HepG2 (cell line): ENCODE results near the gene HBS1L. TPM values are rescaled to one million over a fixed set of nuclear protein-coding genes. Genes with fewer than 3 reads are reported as not detected.

ENCODE experiments used
- ATAC-seq: fragments of 200-7000 bp; cut with Tn5 transposase; 3 replicates; pipeline ENCODE4 v1.9.1; 2020; ENCODE audit warnings: mild to moderate bottlenecking, moderate library complexity
- BruUV-seq: library from RNA; stranded (reverse); fragments of 400-500 nt; replicated peaks from 2 replicates; lab custom pipeline; 2021; lab: Mats Ljungman, UMichigan
- CTCF ChIA-PET: fragments of 300-600 bp; formaldehyde crosslinking; extraction: SDS; loops from one replicate; lab custom pipeline; 2021; ENCODE audit warnings: low total read pairs, inconsistent platforms, low intra/inter-chr PET ratio; lab: Yijun Ruan, JAX
- POLR2A ChIA-PET: fragments of 350-600 bp; sonication (Branson Sonifier 250); formaldehyde crosslinking; loops from one replicate; lab custom pipeline; 2020; ENCODE audit warnings: antibody characterized with exemption, inconsistent platforms; lab: Yijun Ruan, JAX
- DNase-seq: peaks from one replicate; pipeline ENCODE4 v3.0.0-alpha.2; 2015; ENCODE audit warnings: low spot score
- FAIRE-seq: peaks from 3 replicates; lab custom pipeline; 2011; peaks lifted over from hg19 to GRCh38; lab: Jason Lieb, UNC
- H2AFZ ChIP-seq: one replicate; pipeline ENCODE4 v1.6.1; 2011; ENCODE audit warnings: low read length, inconsistent platforms
- H3K27ac ChIP-seq: fragments of 300-600 bp; 3 replicates; pipeline ENCODE4 v1.8.0; 2011; ENCODE audit warnings: mixed run types, mild to moderate bottlenecking, mixed read lengths, low read length, inconsistent platforms; ENCODE audit not compliant: insufficient read depth; ENCODE audit errors: extremely low read length
- H3K27me3 ChIP-seq, 2 experiments: fragments of 200-600 bp in 1 of 2; 2 replicates in 1 of 2; 3 replicates in 1 of 2; pipeline versions ENCODE4 v1.6.0 to v1.8.0; 2011; ENCODE audit warnings: low read length in 2 of 2, mild to moderate bottlenecking in 2 of 2, moderate library complexity in 2 of 2, inconsistent platforms in 1 of 2; ENCODE audit not compliant: insufficient read depth in 2 of 2, control insufficient read depth in 1 of 2
- H3K36me3 ChIP-seq, 2 experiments: fragments of 200-600 bp in 1 of 2; replicated peaks in 1 of 2; 2 replicates in 1 of 2; 3 replicates in 1 of 2; pipeline versions ENCODE4 v1.5.1 to v1.8.0; 2011; ENCODE audit warnings: low read length in 2 of 2, inconsistent platforms in 1 of 2; ENCODE audit not compliant: insufficient read depth in 2 of 2, control insufficient read depth in 1 of 2
- H3K4me1 ChIP-seq: 2 replicates; pipeline ENCODE4 v1.5.1; 2012; ENCODE audit warnings: low read length, inconsistent platforms; ENCODE audit not compliant: insufficient read depth
- H3K4me2 ChIP-seq: 2 replicates; pipeline ENCODE4 v1.6.0; 2011; ENCODE audit warnings: low read depth, low read length, inconsistent platforms
- H3K4me3 ChIP-seq, 3 experiments: fragments of 200-600 bp in 1 of 3; sonication (generic), shearing (Covaris generic) in 1 of 3; replicated peaks in 1 of 3; 2 replicates each; pipeline ENCODE4 v1.5.1; 2011 to 2016; ENCODE audit warnings: low read length in 3 of 3, inconsistent platforms in 2 of 3, low read depth in 2 of 3, mild to moderate bottlenecking in 2 of 3, control low read depth in 1 of 3, mixed read lengths in 1 of 3; ENCODE audit not compliant: insufficient read depth in 1 of 3
- H3K79me2 ChIP-seq: one replicate; pipeline ENCODE4 v1.6.1; 2011; ENCODE audit warnings: low read length, inconsistent platforms; ENCODE audit not compliant: insufficient read depth
- H3K9ac ChIP-seq: 2 replicates; pipeline ENCODE4 v1.6.0; 2011; ENCODE audit warnings: mild to moderate bottlenecking, low read depth, low read length, inconsistent platforms; ENCODE audit not compliant: insufficient read depth
- H3K9me3 ChIP-seq: 2 replicates; pipeline ENCODE4 v1.5.1; 2012; ENCODE audit warnings: mild to moderate bottlenecking, low read length
- H4K20me1 ChIP-seq: 2 replicates; pipeline ENCODE4 v1.6.0; 2011; ENCODE audit warnings: inconsistent platforms, mild to moderate bottlenecking, low read length, moderate library complexity; ENCODE audit not compliant: insufficient read depth
- GABPB1 ChIP-seq: IDR thresholded peaks from 2 replicates; pipeline ENCODE4 v1.6.1; 2016; ENCODE audit warnings: mild to moderate bottlenecking, missing genetic modification reagents, moderate library complexity, missing compliant biosample characterization
- ISL2 ChIP-seq: sonication (generic); formaldehyde crosslinking; IDR thresholded peaks from 2 replicates; pipeline ENCODE4 v1.5.0; 2020; ENCODE audit warnings: missing genetic modification reagents
- KLF11 ChIP-seq: IDR thresholded peaks from 2 replicates; pipeline ENCODE4 v1.6.1; 2016; ENCODE audit warnings: missing compliant biosample characterization
- NFIB ChIP-seq: sonication (generic); formaldehyde crosslinking; IDR thresholded peaks from 2 replicates; pipeline ENCODE4 v1.9.0; 2021; ENCODE audit warnings: missing genetic modification reagents, mild to moderate bottlenecking, borderline replicate concordance
- PCBP2 ChIP-seq: fragments of 200-400 bp; formaldehyde crosslinking; optimal IDR thresholded peaks from 2 replicates; pipeline ENCODE3; 2018; ENCODE audit warnings: low read length, low read depth; ENCODE audit not compliant: poor library complexity, severe bottlenecking
- PRDM10 ChIP-seq: sonication (generic); formaldehyde crosslinking; IDR thresholded peaks from 2 replicates; pipeline ENCODE4 v1.4.0; 2020; ENCODE audit warnings: low read depth, missing genetic modification reagents
- SNAPC2 ChIP-seq: sonication (generic); formaldehyde crosslinking; IDR thresholded peaks from 2 replicates; pipeline ENCODE4 v1.8.1; 2022; ENCODE audit warnings: mild to moderate bottlenecking, missing genetic modification reagents
- WGBS: methylation state at CpG from one replicate; pipeline ENCODE4 v1.1.6; 2017; ENCODE audit warnings: low lambda C conversion rate; 5-methylcytosine and 5-hydroxymethylcytosine counted together
- in situ Hi-C: cut with HindIII; loops from 2 replicates; pipeline ENCODE4 v1.10.0; 2017; ENCODE audit warnings: low pct_unique_long_range_greater_than_20kb; ENCODE audit not compliant: extremely low pct_ligation_motif_present
- intact Hi-C: fragments of 100-400 bp; cut with micrococcal nuclease; formaldehyde crosslinking; loops from one replicate; pipeline ENCODE4 v1.10.0; 2022; ENCODE audit not compliant: unreplicated experiment
- polyA plus RNA-seq, 8 experiments: library from polyadenylated mRNA; depleted of rRNA in 3 of 8; stranded (reverse) in 7 of 8; unstranded in 1 of 8; fragments of >200 nt; fragmentation: Illumina TruSeq in 4 of 8; extraction: Trizol in 4 of 8; gene quantifications; 2 replicates each; pipeline versions ENCODE4 v1.2.1 to v1.2.3, GENCODE V29; 2011 to 2016; ENCODE audit warnings: low read depth in 4 of 8, missing spikeins in 1 of 8, mixed read lengths in 1 of 8; ENCODE audit not compliant: insufficient read depth in 1 of 8
- total RNA-seq, 5 experiments: library from RNA; depleted of rRNA; stranded (reverse); fragments of >200 nt; fragmentation: Illumina TruSeq; extraction: Trizol; gene quantifications; 2 replicates each; pipeline ENCODE4 v1.2.3, GENCODE V29; 2016; ENCODE audit warnings: low read depth in 1 of 5
- TF ChIP-seq, protein P1 (sequence below): sonication (generic); formaldehyde crosslinking; IDR thresholded peaks from 2 replicates; pipeline ENCODE4 v1.4.0; 2020; ENCODE audit warnings: mild to moderate bottlenecking, missing genetic modification reagents

The HBS1L gene
- total and polyA plus RNA-seq, 2 of the 13 experiments (the other 11 are each of a cell fraction or from before 2014, with no cell fraction given), result 44.1 to 138 TPM

DNA sequence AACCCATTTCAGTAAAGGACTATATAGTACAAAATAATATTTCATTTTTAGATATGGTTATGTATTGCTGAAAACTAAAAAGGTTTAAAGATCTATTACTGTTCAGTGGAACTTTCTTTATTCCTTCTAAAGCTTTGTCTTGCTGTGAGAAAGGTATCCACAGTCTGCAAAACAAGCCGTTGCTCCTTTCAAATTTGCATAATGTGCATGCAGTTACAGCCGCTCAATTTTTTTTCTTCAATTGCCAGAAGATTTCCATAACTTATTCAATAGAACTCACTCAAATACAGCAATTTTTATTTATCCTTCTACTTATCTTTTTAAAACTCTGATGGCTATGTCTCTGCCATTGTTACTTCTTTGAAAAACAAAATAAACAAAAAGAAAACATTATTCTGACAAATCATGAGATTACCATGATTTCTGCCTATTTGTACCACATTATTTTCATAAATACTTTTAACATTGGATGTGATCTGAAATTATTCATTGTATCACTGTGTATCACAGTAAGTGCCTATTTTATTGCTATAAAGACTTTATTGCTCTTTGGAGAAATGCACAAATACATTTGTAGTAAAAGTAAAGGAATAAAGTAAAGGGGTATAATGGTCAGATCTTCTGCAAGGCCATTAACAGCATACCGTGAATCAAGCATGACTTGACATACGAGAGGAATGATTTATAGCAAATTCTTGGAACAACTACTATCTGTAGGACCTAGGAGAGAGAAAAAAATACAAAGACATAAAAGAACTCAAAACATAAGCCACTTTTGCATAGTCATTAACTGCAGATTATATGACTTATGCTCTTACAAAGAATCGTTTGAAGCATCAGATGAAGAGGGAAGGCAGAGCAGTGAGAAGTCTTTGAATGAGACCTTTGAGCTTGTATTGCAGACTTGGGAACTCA is 29.6 kb upstream of the HBS1L start:
- ATAC-seq, result no peak
- Histone ChIP-seq H3K4me3 (no peak overlapping the region), H4K20me1 (no peaks in the 10 kb centered on the region), H3K36me3 (no peaks in the 10 kb centered on the region), H2AFZ (no peak overlapping the region), H3K4me1 (0 out of 2 replicates have a peak, but pooled peaks cover 6% of the 10 kb centered on the region), H3K4me2 (no peak overlapping the region), H3K27me3 (no peaks in the 10 kb centered on the region), H3K9ac (no peak overlapping the region), H3K27ac (no peak overlapping the region), H3K9me3 (peaks cover 10% of the 10 kb centered on the region), H3K79me2 (no peaks in the 10 kb centered on the region)
- intact Hi-C loops (no loop called here), in situ Hi-C loops (no loop called here)
- 23% methylated on average over 5 of the region's 5 CpGs for WGBS
- no peak for DNase-seq
- BruUV-seq, result no TSS peak
- CTCF ChIA-PET, result no interaction called here
- POLR2A ChIA-PET, result no interaction called here
- FAIRE-seq, result no peak
- no peak for TF ChIP-seq KLF11 (CRISPR knock-in tag)
- no peak for TF ChIP-seq SNAPC2
- no peak for TF ChIP-seq ISL2 (CRISPR knock-in tag)
- TF ChIP-seq, protein P1, sequence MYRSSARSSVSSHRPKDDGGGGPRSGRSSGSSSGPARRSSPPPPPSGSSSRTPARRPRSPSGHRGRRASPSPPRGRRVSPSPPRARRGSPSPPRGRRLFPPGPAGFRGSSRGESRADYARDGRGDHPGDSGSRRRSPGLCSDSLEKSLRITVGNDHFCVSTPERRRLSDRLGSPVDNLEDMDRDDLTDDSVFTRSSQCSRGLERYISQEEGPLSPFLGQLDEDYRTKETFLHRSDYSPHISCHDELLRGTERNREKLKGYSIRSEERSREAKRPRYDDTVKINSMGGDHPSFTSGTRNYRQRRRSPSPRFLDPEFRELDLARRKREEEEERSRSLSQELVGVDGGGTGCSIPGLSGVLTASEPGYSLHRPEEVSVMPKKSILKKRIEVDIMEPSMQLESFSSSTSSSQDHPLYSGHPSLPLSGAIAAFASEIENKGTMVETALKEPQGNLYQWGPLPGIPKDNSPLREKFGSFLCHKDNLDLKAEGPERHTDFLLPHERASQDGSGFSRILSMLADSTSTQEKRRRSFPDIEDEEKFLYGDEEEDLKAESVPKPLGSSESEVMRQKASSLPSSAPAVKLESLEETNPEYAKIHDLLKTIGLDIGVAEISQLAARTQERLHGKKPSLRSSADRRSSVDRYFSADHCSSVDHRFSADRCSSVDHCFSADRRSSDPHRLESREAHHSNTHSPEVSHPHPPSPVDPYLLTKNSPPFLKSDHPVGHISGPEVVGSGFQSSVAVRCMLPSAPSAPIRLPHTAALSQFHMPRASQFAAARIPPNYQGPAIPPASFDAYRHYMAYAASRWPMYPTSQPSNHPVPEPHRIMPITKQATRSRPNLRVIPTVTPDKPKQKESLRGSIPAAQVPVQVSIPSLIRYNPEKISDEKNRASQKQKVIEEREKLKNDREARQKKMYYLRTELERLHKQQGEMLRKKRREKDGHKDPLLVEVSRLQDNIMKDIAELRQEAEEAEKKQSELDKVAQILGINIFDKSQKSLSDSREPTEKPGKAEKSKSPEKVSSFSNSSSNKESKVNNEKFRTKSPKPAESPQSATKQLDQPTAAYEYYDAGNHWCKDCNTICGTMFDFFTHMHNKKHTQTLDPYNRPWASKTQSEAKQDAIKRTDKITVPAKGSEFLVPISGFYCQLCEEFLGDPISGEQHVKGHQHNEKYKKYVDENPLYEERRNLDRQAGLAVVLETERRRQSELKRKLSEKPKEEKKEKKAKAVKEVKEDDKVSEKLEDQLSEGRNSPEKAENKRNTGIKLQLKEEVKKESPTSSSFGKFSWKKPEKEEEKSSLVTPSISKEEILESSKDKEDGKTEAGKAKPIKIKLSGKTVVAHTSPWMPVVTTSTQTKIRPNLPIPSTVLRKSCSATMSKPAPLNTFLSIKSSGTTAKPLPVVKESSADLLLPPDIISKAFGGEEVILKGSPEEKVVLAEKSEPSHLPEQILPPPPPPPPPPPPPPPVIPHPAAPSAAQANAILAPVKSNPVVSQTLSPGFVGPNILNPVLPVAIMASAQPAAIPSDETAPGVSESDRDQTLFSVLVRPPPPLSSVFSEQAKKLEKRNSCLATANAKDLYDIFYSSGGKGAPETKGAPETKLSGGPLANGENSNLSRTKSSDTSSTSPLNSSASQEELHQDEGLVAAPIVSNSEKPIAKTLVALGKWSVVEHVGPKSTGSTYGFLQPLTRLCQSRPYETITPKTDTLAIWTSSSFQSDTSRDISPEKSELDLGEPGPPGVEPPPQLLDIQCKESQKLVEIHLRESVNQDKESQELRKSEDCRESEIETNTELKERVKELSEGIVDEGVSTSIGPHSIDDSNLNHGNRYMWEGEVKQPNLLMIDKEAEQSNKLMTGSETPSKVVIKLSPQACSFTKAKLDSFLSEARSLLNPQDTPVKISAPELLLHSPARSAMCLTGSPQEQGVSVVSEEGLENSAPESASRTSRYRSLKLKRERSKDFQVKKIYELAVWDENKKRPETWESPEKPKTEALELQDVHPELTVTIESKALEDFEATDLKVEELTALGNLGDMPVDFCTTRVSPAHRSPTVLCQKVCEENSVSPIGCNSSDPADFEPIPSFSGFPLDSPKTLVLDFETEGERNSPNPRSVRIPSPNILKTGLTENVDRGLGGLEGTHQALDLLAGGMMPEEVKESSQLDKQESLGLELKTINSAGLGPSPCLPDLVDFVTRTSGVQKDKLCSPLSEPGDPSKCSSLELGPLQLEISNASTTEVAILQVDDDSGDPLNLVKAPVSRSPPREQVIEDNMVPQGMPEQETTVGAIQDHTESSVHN, result no peak
- TF ChIP-seq NFIB (CRISPR knock-in tag), result no peak
- TF ChIP-seq PRDM10 (CRISPR knock-in tag), result no peak
- TF ChIP-seq GABPB1, result no peak
- no peak for TF ChIP-seq PCBP2
